SK-N-SH (cell line): ENCODE data around the gene TEAD3.
"Not testable (repeated sequence)": the region's sequence is repeated elsewhere in the genome, so short reads cannot be mapped to it uniquely, and the experiment has no call there.

ENCODE experiments used
- CTCF ChIP-seq: fragments of 200-600 bp; sonication (generic); IDR thresholded peaks from 2 replicates; pipeline ENCODE4 v1.6.1; 2017; ENCODE audit warnings: antibody characterized with exemption, mild to moderate bottlenecking, moderate library complexity
- EP300 ChIP-seq, 2 experiments: IDR thresholded peaks; 2 replicates each; pipeline versions ENCODE4 v1.4.0 to v1.6.1; 2012; ENCODE audit warnings: borderline replicate concordance in 1 of 2, low read depth in 1 of 2, low read length in 1 of 2
- MXI1 ChIP-seq: IDR thresholded peaks from 2 replicates; pipeline ENCODE4 v1.6.1; 2012; ENCODE audit warnings: mild to moderate bottlenecking, low read depth, low read length, improper control_type of control experiment

DNA sequence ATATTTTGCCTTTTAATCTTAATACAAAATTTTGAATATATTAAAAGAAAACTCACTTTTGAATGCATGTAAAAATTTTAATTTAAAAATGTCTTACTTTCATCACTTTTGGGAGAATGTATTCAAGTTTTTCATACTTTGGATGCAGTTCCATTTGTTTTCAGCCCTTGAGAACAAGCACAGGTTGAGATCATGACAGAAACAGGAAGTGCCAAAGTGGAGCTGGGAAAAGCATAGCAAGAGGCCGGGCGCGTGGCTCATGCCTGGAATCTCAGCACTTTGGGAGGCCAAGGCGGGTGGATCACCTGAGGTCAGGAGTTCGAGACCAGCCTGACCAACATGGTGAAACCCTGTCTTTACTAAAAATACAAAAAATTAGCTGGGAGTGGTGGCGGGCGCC, 21.1 kb upstream of the TEAD3 start:
- TF ChIP-seq EP300 (IDR thresholded peaks at IDR 0.05; ENCODE audit: borderline replicate concordance in 1 of 2, low read depth in 1 of 2, low read length in 1 of 2); CTCF; MXI1: not testable (repeated sequence)
